Measurements from ENCODE around the gene CALM3.

GRCh38 chr19:46608581-46609345, 7.6 kb downstream of the CALM3 start:
- TF ChIP-seq FOXP2 (optimal IDR thresholded peaks at IDR 0.05; ENCODE audit: borderline replicate concordance, extremely low read depth, extremely low read length, insufficient read depth) = no peak
- peak; percentile 36; the same call in 1 of the 2 replicates for TF ChIP-seq POLR2AphosphoS5 (IDR thresholded peaks at IDR 0.05; ENCODE audit: low read depth, low read length)
- no peak for TF ChIP-seq TAF1 (IDR thresholded peaks at IDR 0.05; ENCODE audit: borderline replicate concordance, insufficient read depth, low read length)
- no peak for TF ChIP-seq REST (IDR thresholded peaks at IDR 0.05; ENCODE audit: insufficient read depth in 1 of 2, low read depth in 2 of 2, low read length in 2 of 2)

All from PFSK-1 (cell line).